Esophagus squamous epithelium (tissue), 5 donors: ENCODE measurements around the gene C11orf52. TPM values are rescaled to one million over a fixed set of nuclear protein-coding genes. Genes with fewer than 3 reads are reported as not detected.
"Not testable (repeated sequence)": the region's sequence is repeated elsewhere in the genome, so short reads cannot be mapped to it uniquely, and the experiment has no call there.

ENCODE experiments used
- DNase-seq: peaks from one replicate; lab custom pipeline; 2025; lab: John Stamatoyannopoulos, UW
- H3K27ac ChIP-seq, 4 donors: fragments of 200-600 bp; sonication (generic); one replicate each; pipeline ENCODE4 v1.5.1; 2016 to 2019; ENCODE audit warnings: mild to moderate bottlenecking in 1 of 4
- H3K27me3 ChIP-seq, 4 donors: fragments of 200-600 bp; sonication (generic); 1 replicate in 3 of 4; 2 replicates in 1 of 4; pipeline versions ENCODE4 v1.5.1 to v1.6.0; 2017 to 2021; ENCODE audit warnings: antibody characterized with exemption in 1 of 4
- H3K36me3 ChIP-seq, 3 donors: fragments of 200-600 bp; sonication (generic); one replicate each; pipeline ENCODE4 v1.5.1; 2016 to 2019
- H3K4me1 ChIP-seq, 3 donors: fragments of 200-600 bp; sonication (generic); one replicate each; pipeline ENCODE4 v1.5.1; 2017 to 2019
- H3K4me3 ChIP-seq, 4 donors: fragments of 200-600 bp; sonication (generic); 1 replicate in 3 of 4; 2 replicates in 1 of 4; pipeline ENCODE4 v1.5.1; 2016 to 2019; ENCODE audit warnings: mild to moderate bottlenecking in 2 of 4, moderate library complexity in 1 of 4
- H3K9me3 ChIP-seq, 3 donors: fragments of 200-600 bp; sonication (generic); one replicate each; pipeline ENCODE4 v1.5.1; 2016 to 2019
- CTCF ChIP-seq, 6 experiments: fragments of 450-650 bp in 4 of 6; fragments of 200-600 bp in 2 of 6; sonication (generic) in 2 of 6; IDR thresholded peaks; one replicate each; pipeline ENCODE4 v1.5.1; 2016 to 2019; ENCODE audit warnings: antibody characterized with exemption in 6 of 6, mild to moderate bottlenecking in 4 of 6, moderate library complexity in 4 of 6
- POLR2A ChIP-seq, 4 donors: fragments of 450-650 bp; IDR thresholded peaks; one replicate each; pipeline ENCODE4 v1.6.1; 2017; ENCODE audit warnings: antibody characterized with exemption in 4 of 4, mild to moderate bottlenecking in 4 of 4, moderate library complexity in 3 of 4
- WGBS, 2 donors: methylation state at CpG; one replicate each; pipeline ENCODE4 v1.1.5; 2018; 5-methylcytosine and 5-hydroxymethylcytosine counted together
- intact Hi-C: fragments of 100-400 bp; cut with DNase I; formaldehyde crosslinking; loops from one replicate; pipeline ENCODE4 v1.15.0; 2022
- total RNA-seq, 4 donors: library from RNA; depleted of rRNA; stranded (reverse); fragments of >200 nt; gene quantifications; one replicate each; pipeline ENCODE4 v1.1.0, GENCODE V29; 2016
- donor health status: DM: yes; HTN: yes; CAD: no.

The C11orf52 gene
- total RNA-seq, 4 donors from 2014 or later, result 2.4 to 10.2 (median 3.7) TPM

DNA sequence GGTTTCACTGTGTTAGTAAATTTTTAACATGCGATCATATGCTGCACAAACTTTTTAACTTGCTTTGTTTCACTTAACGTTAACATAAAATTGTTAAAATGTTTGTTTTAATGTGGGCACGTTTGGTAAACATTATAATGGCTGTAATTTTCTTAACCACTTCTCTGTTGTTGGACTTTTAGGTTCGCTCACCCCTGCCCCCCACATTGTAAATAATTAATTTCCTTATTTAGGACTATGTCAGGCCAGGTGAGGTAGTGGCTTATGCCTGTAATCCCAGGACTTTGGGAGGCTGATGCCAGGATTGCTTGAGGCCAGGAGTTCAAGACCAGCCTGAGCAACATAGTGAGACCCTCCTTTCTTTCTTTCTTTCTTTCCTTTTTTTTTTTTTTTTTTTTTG lies 11.8 kb downstream of the C11orf52 start:
- TF ChIP-seq CTCF (IDR thresholded peaks at IDR 0.05) (no peak), POLR2A (IDR thresholded peaks at IDR 0.05) (no peak)
- H3K27me3 ChIP-seq, result no peaks in the 10 kb centered on the region
- H3K27ac ChIP-seq, result no peak overlapping the region
- H3K4me1 ChIP-seq, result peaks cover 9 to 43% (median 12%) of the 10 kb centered on the region in 3 donors
- H3K4me3 ChIP-seq, result no peak overlapping the region
- WGBS, 2 donors, result 58 to 66% methylated on average over 4 of the region's 4 CpGs
- intact Hi-C loops, result loop anchor here (10.0 kb wide), 1 partner anchor 154 kb away; the partner anchor contains the start of genes SDHD and TIMM8B
- no peaks in the 10 kb centered on the region for H3K36me3 ChIP-seq
- H3K9me3 ChIP-seq, result no peaks in the 10 kb centered on the region
- no peak for DNase-seq

- intact Hi-C loops, result loop anchor here (10.0 kb wide), 1 partner anchor 152 kb away; the partner anchor contains the start of genes SDHD and TIMM8B
- WGBS, 2 donors, result 51 to 62% methylated on average over 2 of the region's 2 CpGs
- no peak for DNase-seq
- TF ChIP-seq CTCF (IDR thresholded peaks at IDR 0.05), result no peak
- TF ChIP-seq POLR2A (IDR thresholded peaks at IDR 0.05), result no peak
- Histone ChIP-seq H3K4me1 (peaks cover 1 to 44% (median 13%) of the 10 kb centered on the region in 3 donors), H3K27ac (no peak overlapping the region), H3K4me3 (no peak overlapping the region), H3K27me3 (no peaks in the 10 kb centered on the region), H3K9me3 (no peaks in the 10 kb centered on the region), H3K36me3 (no peaks in the 10 kb centered on the region)
Observed at GRCh38 chr11:111932611-111932950, 13.9 kb downstream of the C11orf52 start.

- not testable (repeated sequence) for H3K4me3 ChIP-seq, DNase-seq, H3K36me3 ChIP-seq, H3K27me3 ChIP-seq, H3K27ac ChIP-seq, H3K9me3 ChIP-seq
- WGBS, 2 donors, result 94% methylated on average over 13 to 14 of the region's 14 CpGs
- intact Hi-C loops, result loop anchor here (10.0 kb wide), 1 partner anchor 152 kb away; the partner anchor contains the start of genes SDHD and TIMM8B
- peaks cover 0 to 47% (median 17%) of the 10 kb centered on the region in 3 donors for H3K4me1 ChIP-seq
Observed at GRCh38 chr11:111933176-111933575, 14.5 kb downstream of the C11orf52 start.

DNA sequence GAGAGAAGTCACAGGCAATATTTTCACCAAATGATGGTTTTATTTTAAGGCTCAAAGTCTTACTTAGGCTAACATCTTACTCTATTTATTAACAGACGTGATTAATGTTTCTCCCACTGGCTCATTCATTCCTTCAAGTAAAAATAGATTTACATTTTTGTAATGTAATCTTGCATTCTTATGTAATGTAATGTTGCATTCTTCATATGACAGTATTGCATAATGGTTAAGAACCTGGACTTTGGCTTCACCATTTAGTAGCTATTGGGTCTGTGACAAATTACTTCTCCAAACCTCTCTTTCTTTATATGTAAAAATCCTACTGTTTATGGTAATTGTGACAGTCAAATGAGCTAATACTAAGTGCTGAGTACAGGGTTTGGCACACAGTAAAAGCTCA lies 15.2 kb downstream of the C11orf52 start:
- H3K4me3 ChIP-seq, result no peak overlapping the region
- H3K27ac ChIP-seq, result peak overlapping the region in 1 of 4 donors; percentile 71
- no peak for TF ChIP-seq POLR2A (IDR thresholded peaks at IDR 0.05)
- no peak for TF ChIP-seq CTCF (IDR thresholded peaks at IDR 0.05)
- 59 to 70% methylated on average over 1 of the region's 1 CpG for WGBS, 2 donors
- no peak for DNase-seq
- H3K36me3 ChIP-seq, result no peaks in the 10 kb centered on the region
- peaks cover 0 to 54% (median 23%) of the 10 kb centered on the region in 3 donors for H3K4me1 ChIP-seq
- H3K27me3 ChIP-seq, result no peaks in the 10 kb centered on the region
- no peaks in the 10 kb centered on the region for H3K9me3 ChIP-seq
- intact Hi-C loops, result loop anchor here (10.0 kb wide), 1 partner anchor 151 kb away; the partner anchor contains the start of genes SDHD and TIMM8B

DNA sequence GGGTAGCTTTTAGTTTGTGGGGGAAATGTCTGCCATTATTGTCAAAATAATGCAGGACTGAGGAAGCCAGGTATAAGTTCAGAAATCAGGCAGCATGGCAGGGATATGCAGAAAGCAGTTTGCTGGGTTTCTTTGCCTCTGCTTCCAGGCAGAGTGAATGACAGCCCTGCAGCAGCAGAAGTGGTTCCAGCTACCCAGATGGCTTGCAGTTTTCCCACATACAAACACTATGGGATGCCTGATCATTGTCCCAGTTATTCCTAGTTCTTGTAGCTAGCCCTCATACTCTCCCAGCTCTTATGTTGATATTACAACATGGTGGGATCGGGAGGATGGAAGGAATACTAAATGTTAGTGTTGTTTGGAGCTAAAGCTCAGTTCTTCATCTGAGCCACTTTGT lies 15.6 kb downstream of the C11orf52 start:
- intact Hi-C loops, result loop anchor here (10.0 kb wide), 1 partner anchor 150 kb away; the partner anchor contains the start of genes SDHD and TIMM8B
- H3K27ac ChIP-seq, result peak overlapping the region in 2 of 4 donors; percentile 57 to 71
- WGBS, 2 donors, result 75 to 86% methylated on average over 1 of the region's 1 CpG

More for the DNA sequence above, 15.6 kb downstream of the C11orf52 start:
- no peaks in the 10 kb centered on the region for H3K27me3 ChIP-seq
- DNase-seq, result no peak
- no peak overlapping the region for H3K4me3 ChIP-seq
- no peak for TF ChIP-seq CTCF (IDR thresholded peaks at IDR 0.05)
- TF ChIP-seq POLR2A (IDR thresholded peaks at IDR 0.05), result no peak
- H3K4me1 ChIP-seq, result peaks cover 0 to 58% (median 27%) of the 10 kb centered on the region in 3 donors
- H3K9me3 ChIP-seq, result no peaks in the 10 kb centered on the region
- H3K36me3 ChIP-seq, result no peaks in the 10 kb centered on the region
